ENCODE data around the gene RNF126.

GRCh38 chr19:634975-635652 lies 27.9 kb downstream of the RNF126 start:
- TF ChIP-seq POLR2A (IDR thresholded peaks at IDR 0.05; ENCODE audit: low read length) (no peak), GATA1 (IDR thresholded peaks at IDR 0.05; ENCODE audit: low read depth, low read length) (no peak)
